Loucy (cell line): ENCODE data around the gene TRA2B.

ENCODE experiments used
- EZH2phosphoT487 ChIP-seq: fragments of 200-600 bp; IDR thresholded peaks from 2 replicates; pipeline ENCODE4 v1.6.1; 2018; ENCODE audit warnings: antibody characterized with exemption, mild to moderate bottlenecking, moderate library complexity, borderline replicate concordance
- TF ChIP-seq, protein P1 (sequence below): fragments of 200-600 bp; sonication (generic); conservative IDR thresholded peaks from 2 replicates; pipeline ENCODE4 v1.5.1; 2014; ENCODE audit warnings: mild to moderate bottlenecking, antibody characterized with exemption, low read length

DNA sequence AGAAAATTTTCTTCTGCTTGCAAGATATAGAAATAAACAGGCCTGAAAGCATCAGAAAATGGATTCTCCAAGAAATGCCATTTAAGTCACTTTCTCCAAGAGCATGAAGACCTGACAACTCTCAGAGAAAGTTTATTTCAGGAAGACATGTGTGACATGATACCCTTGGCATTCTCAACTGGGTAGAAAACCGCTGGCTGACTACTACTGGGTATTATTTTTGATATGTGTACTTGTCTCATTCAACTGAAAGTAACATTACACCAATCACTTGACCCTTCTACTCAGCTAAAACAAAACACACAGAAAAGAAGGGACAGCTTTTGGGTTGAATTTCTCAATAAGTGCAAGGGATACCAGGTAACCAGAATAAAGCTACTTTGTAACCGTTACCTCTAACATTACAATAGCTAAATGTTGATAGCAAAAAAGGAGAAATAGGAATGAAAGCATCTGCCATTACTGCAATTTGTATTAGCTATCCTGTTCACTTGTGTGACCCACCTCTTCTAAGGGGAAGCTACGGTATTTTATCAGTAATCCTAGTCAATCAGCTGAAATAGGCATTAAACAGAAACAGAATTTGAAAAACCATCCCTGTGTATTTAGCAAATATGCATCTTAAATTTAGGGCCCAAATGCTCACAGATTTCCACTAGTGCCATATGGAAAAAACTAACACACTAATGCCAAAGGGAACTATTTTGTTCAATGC lies 7.3 kb downstream of the TRA2B start:
- TF ChIP-seq, protein P1, sequence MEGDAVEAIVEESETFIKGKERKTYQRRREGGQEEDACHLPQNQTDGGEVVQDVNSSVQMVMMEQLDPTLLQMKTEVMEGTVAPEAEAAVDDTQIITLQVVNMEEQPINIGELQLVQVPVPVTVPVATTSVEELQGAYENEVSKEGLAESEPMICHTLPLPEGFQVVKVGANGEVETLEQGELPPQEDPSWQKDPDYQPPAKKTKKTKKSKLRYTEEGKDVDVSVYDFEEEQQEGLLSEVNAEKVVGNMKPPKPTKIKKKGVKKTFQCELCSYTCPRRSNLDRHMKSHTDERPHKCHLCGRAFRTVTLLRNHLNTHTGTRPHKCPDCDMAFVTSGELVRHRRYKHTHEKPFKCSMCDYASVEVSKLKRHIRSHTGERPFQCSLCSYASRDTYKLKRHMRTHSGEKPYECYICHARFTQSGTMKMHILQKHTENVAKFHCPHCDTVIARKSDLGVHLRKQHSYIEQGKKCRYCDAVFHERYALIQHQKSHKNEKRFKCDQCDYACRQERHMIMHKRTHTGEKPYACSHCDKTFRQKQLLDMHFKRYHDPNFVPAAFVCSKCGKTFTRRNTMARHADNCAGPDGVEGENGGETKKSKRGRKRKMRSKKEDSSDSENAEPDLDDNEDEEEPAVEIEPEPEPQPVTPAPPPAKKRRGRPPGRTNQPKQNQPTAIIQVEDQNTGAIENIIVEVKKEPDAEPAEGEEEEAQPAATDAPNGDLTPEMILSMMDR = no peak
- TF ChIP-seq EZH2phosphoT487 = no peak
